OCI-M1 (cell line): Measurements from ENCODE around the gene KRT86.

Experiments used
- DNase-seq: peaks from one replicate; lab custom pipeline; 2025; lab: John Stamatoyannopoulos, UW

The KRT86 gene

DNA sequence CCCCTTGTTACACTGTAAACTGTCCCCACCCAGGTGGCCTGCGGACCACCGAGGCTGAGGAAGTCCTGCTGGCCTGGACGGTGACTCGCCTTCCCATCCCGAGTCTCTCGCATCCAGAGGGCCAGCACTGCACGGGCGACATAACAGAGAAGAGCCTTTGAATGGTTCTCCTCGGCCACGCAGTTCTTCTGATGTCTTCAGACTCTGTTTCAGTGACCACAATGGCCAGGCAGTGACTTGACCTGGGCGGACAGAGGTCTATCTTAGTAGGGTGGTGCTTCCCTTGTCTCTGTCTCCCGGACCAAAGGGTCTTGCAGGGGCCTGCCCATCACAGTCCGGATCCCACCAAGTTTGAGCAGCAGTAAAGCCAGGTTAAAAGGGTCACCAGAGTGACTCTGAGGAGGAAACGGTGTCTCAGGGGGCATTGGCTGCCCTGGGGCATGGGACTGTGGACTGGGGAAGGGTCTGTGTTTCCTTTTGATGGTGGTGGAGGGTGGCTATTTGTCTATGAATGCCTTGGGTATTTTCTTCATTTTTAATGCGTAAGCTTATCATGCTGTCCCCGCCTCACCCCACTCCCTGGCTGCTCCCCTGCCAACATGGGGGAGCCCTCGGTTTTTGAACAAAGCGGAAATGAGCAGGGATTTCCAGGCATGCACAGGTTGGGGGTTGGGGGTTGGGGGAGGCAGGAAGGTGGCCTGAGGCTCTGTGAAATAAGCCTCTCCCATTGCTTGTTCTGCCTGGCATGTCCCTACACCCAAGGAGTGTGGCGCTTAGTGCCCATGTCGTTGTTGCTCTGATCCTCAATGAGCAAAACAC is 82.5 kb downstream of the KRT86 start:
- DNase-seq, result no peak
